Measurements from ENCODE around the gene PLCG1.

The PLCG1 gene

DNA sequence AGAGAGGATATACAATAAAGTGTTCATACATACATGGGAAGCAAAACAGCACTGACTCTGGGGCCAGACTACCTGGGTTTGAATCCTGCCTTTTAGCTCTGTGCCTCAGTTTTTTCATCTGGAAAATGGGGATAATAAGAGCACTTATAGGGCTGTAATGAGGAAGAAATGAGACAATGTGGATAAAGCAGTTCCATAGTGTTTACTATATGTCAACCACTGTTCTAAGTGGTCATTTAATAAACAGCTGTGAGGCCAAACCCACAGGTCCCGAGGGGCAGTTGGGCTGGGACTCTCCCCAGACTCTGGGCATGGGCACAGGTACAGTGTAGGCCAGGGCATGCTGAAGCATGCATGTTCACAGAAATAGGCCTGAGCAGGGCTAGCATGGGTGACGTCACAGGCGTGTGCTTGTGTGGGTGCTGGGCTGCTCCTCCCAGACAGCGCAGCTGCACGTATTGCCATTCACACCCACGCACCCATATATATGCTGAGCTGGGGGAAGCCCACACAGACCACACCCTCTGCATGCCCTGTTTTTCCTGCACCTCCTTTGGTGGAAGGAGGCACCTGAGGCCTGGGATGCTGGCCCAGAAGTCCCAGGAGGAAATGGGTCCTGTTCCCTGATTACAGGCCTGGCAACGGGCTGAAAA is 3.5 kb upstream of the PLCG1 start:
- no peak for DNase-seq (ENCODE audit: low read depth in 2 of 2)
- no peak for TF ChIP-seq CTCF (IDR thresholded peaks at IDR 0.05; ENCODE audit: low read depth, low read length)

GRCh38 chr20:41134362-41135186 is 2.8 kb upstream of the PLCG1 start:
- H3K4me3 ChIP-seq (replicated peaks in 1 of 2; ENCODE audit: low read depth in 2 of 2, low read length in 2 of 2): no peak overlapping the region
- no peak for TF ChIP-seq CTCF (IDR thresholded peaks at IDR 0.05; ENCODE audit: low read depth, low read length)
- DNase-seq (ENCODE audit: low read depth in 2 of 2): no peak

More for the DNA sequence above, 3.5 kb upstream of the PLCG1 start:
- H3K4me3 ChIP-seq (replicated peaks in 1 of 2; ENCODE audit: low read depth in 2 of 2, low read length in 2 of 2): no peak overlapping the region

GRCh38 chr20:41135187-41135887 is 2.0 kb upstream of the PLCG1 start:
- DNase-seq (ENCODE audit: low read depth in 2 of 2): peak; percentile 38 to 46
- H3K4me3 ChIP-seq (replicated peaks in 1 of 2; ENCODE audit: low read depth in 2 of 2, low read length in 2 of 2): no peak overlapping the region
- peak; percentile 72 for TF ChIP-seq CTCF (IDR thresholded peaks at IDR 0.05; ENCODE audit: low read depth, low read length)

- no peak for DNase-seq (ENCODE audit: low read depth in 2 of 2)
- H3K4me3 ChIP-seq (replicated peaks in 1 of 2; ENCODE audit: low read depth in 2 of 2, low read length in 2 of 2): peak overlapping the region; percentile 35 to 65
- TF ChIP-seq CTCF (IDR thresholded peaks at IDR 0.05; ENCODE audit: low read depth, low read length): no peak
Measured at GRCh38 chr20:41135888-41136679, 1.3 kb upstream of the PLCG1 start.

- no peak for TF ChIP-seq CTCF (IDR thresholded peaks at IDR 0.05; ENCODE audit: low read depth, low read length)
- peak overlapping the region; percentile 65 to 70 for H3K4me3 ChIP-seq (replicated peaks in 1 of 2; ENCODE audit: low read depth in 2 of 2, low read length in 2 of 2)
- DNase-seq (ENCODE audit: low read depth in 2 of 2): peak; percentile 64 to 78
Measured at GRCh38 chr20:41137614-41138474, 501 bp downstream of the PLCG1 start.

Measured in cardiac fibroblast (primary cell).